Breast epithelium (tissue), 3 donors: Measurements from ENCODE around the gene DNM1.

Experiments used
- CTCF ChIP-seq, 3 donors: fragments of 450-650 bp; IDR thresholded peaks; one replicate each; pipeline ENCODE4 v1.5.1; 2016 to 2017; ENCODE audit warnings: antibody characterized with exemption in 3 of 3, mild to moderate bottlenecking in 3 of 3, moderate library complexity in 3 of 3
- POLR2A ChIP-seq: fragments of 450-650 bp; IDR thresholded peaks from one replicate; pipeline ENCODE4 v1.6.1; 2016; ENCODE audit warnings: antibody characterized with exemption, mild to moderate bottlenecking, moderate library complexity
- POLR2AphosphoS5 ChIP-seq, 3 donors: sonication (generic); formaldehyde crosslinking; IDR thresholded peaks; one replicate each; pipeline ENCODE4 v1.6.1; 2017; ENCODE audit warnings: antibody characterized with exemption in 3 of 3

GRCh38 chr9:128185979-128186965, 16.9 kb upstream of the DNM1 start:
- TF ChIP-seq POLR2AphosphoS5 (IDR thresholded peaks at IDR 0.05) (no peak), CTCF (IDR thresholded peaks at IDR 0.05) (no peak), POLR2A (no peak)
